ENCODE results near the gene PLCB1. TPM values are rescaled to one million over a fixed set of nuclear protein-coding genes. Genes with fewer than 3 reads are reported as not detected.

PLCB1 gene
- total and polyA plus RNA-seq, 2 of the 4 experiments (the other 2 are of a cell fraction): 5.6 to 16.1 TPM

GRCh38 chr20:8777911-8778310 lies 645.8 kb downstream of the PLCB1 start:
- Histone ChIP-seq H3K4ac (ENCODE audit: low read depth, low read length) (0 out of 2 replicates have a peak overlapping the region, but pooled peaks have one; percentile 20), H3K4me2 (ENCODE audit: low read depth, low read length) (no peak overlapping the region), H3K14ac (replicated peaks; ENCODE audit: low read depth, low read length) (no peak overlapping the region; the same call in 1 of the 2 replicates), H3K23ac (ENCODE audit: low read depth, low read length) (peak overlapping the region; percentile 45; the same call in 1 of the 2 replicates), H3K36me3 (ENCODE audit: control insufficient read depth, insufficient read depth, low read length) (peaks cover 3% of the 10 kb centered on the region; the same call in 1 of the 2 replicates), H2AK9ac (replicated peaks; ENCODE audit: low read depth, low read length, poor library complexity) (no peak overlapping the region), H3K4me3 (ENCODE audit: insufficient read depth, low read depth, low read length) (no peak overlapping the region), H2AFZ (replicated peaks; ENCODE audit: low read length, poor library complexity) (no peak overlapping the region), H4K8ac (ENCODE audit: low read depth in 2 of 2, low read length in 2 of 2) (peak overlapping the region in 1 of 2 experiments; percentile 17; a peak in 1 of 4 replicates), H4K91ac (ENCODE audit: insufficient read depth, low read depth, low read length) (no peak overlapping the region), H2BK20ac (ENCODE audit: low read depth, low read length) (no peak overlapping the region), H3K27me3 (ENCODE audit: control insufficient read depth, insufficient read depth, low read length) (no peaks in the 10 kb centered on the region), H3K9me1 (ENCODE audit: insufficient read depth, low read length) (peaks cover 4% of the 10 kb centered on the region; the same call in 1 of the 2 replicates), H3K9ac (ENCODE audit: low read depth, low read length) (no peak overlapping the region), H3K56ac (ENCODE audit: extremely low read depth, insufficient read depth, low read length) (no peak overlapping the region), H2BK15ac (ENCODE audit: low read depth, low read length) (no peak overlapping the region), H4K20me1 (ENCODE audit: insufficient read depth, low read length) (no peaks in the 10 kb centered on the region), H3K27ac (ENCODE audit: insufficient read depth, low read length) (no peak overlapping the region), H2BK5ac (ENCODE audit: low read depth, low read length, poor library complexity, severe bottlenecking) (peak overlapping the region; percentile 23), H3K79me1 (ENCODE audit: low read depth in 1 of 2, low read length in 2 of 2) (no peaks in the 10 kb centered on the region), H2AK5ac (ENCODE audit: low read depth, low read length) (no peak overlapping the region), H3K18ac (ENCODE audit: low read depth, low read length) (no peak overlapping the region), H4K5ac (ENCODE audit: low read depth, low read length) (no peak overlapping the region), H3K9me3 (ENCODE audit: control insufficient read depth, insufficient read depth, low read length) (no peaks in the 10 kb centered on the region), H3K4me1 (ENCODE audit: control insufficient read depth, insufficient read depth, low read length) (peaks cover 6% of the 10 kb centered on the region), H2BK120ac (ENCODE audit: low read depth, low read length) (no peak overlapping the region)
- ChIA-PET CTCF (interaction anchor here (0.6 to 1.0 kb wide), 2 partner anchors 12 to 289 kb away, joined by 3 read pairs; no protein-coding TSS in a partner anchor), POLR2A (ENCODE audit: unreplicated experiment) (no interaction called here)
- BruUV-seq (replicated peaks): no TSS peak
- dilution Hi-C loops (cut with HindIII; ENCODE audit: low sequenced_read_pairs, unreplicated experiment): no loop called here
- ATAC-seq (ENCODE audit: low read depth) (0 out of 2 replicates have a peak, but pooled peaks have one; percentile 37), DNase-seq (peak; percentile 49)
- no CpG with 5 or more reads among the region's 4 CpGs for WGBS, 2 experiments (ENCODE audit: extremely low coverage in 2 of 2, insufficient read length in 1 of 2)
- TF ChIP-seq NFE2L2 (IDR thresholded peaks at IDR 0.05; ENCODE audit: low read depth, low read length) (no peak), ELK1 (IDR thresholded peaks at IDR 0.05; ENCODE audit: borderline replicate concordance, low read depth, low read length) (no peak), CTCF (conservative IDR thresholded peaks at IDR 0.05; ENCODE audit: low read depth, low read length) (no peak), FOS (IDR thresholded peaks at IDR 0.05; ENCODE audit: low read depth, low read length) (no peak), CEBPB (IDR thresholded peaks at IDR 0.05; ENCODE audit: low read depth, low read length) (no peak), SMC3 (IDR thresholded peaks at IDR 0.05; ENCODE audit: low read depth, low read length) (no peak), RCOR1 (IDR thresholded peaks at IDR 0.05; ENCODE audit: insufficient replicate concordance, low read length) (no peak), RFX5 (IDR thresholded peaks at IDR 0.05; ENCODE audit: low read depth, low read length) (no peak), MAZ (IDR thresholded peaks at IDR 0.05; ENCODE audit: borderline replicate concordance, low read depth, low read length) (no peak), CHD1 (IDR thresholded peaks at IDR 0.05; ENCODE audit: low read depth, low read length) (no peak), RAD21 (IDR thresholded peaks at IDR 0.05; ENCODE audit: low read length) (no peak), USF2 (IDR thresholded peaks at IDR 0.05; ENCODE audit: low read depth, low read length) (no peak)
- intact Hi-C loops (cut with micrococcal nuclease): no loop called here
- in situ Hi-C loops (cut with MboI; ENCODE audit: low sequenced_read_pairs): no loop called here
